ENCODE results near the gene RGP1.

The RGP1 gene

GRCh38 chr9:35743880-35744518 lies 5.1 kb upstream of the RGP1 start:
- DNase-seq (ENCODE audit: low spot score), result no peak

GRCh38 chr9:35745569-35745968 lies 3.5 kb upstream of the RGP1 start:
- no peak for DNase-seq (ENCODE audit: low spot score)

GRCh38 chr9:35746583-35746982 lies 2.5 kb upstream of the RGP1 start:
- no peak for DNase-seq (ENCODE audit: low spot score)

GRCh38 chr9:35748242-35748857 lies 737 bp upstream of the RGP1 start:
- no peak for DNase-seq (ENCODE audit: low spot score)

GRCh38 chr9:35749515-35750255 lies 598 bp downstream of the RGP1 start:
- DNase-seq (ENCODE audit: low spot score), result no peak

GRCh38 chr9:35750256-35750531 lies 1.1 kb downstream of the RGP1 start:
- no peak for DNase-seq (ENCODE audit: low spot score)

- no peak for DNase-seq (ENCODE audit: low spot score)
Measured at GRCh38 chr9:35753466-35753865, 4.4 kb downstream of the RGP1 start.

- no peak for DNase-seq (ENCODE audit: low spot score)
Measured at GRCh38 chr9:35754264-35754663, 5.2 kb downstream of the RGP1 start, which contains the start of gene MSMP. Gene MSMP (minus strand): TSS chr9:35754276. CDS start chr9:35754129, 147 bp downstream.

- DNase-seq (ENCODE audit: low spot score), result no peak
Measured at GRCh38 chr9:35755071-35755470, 6.0 kb downstream of the RGP1 start.

- peak; percentile 40 for DNase-seq (ENCODE audit: low spot score)
Measured at GRCh38 chr9:35756275-35757225, 7.5 kb downstream of the RGP1 start.

GRCh38 chr9:35757226-35757891 lies 8.3 kb downstream of the RGP1 start:
- DNase-seq (ENCODE audit: low spot score), result no peak

GRCh38 chr9:35757892-35758275 lies 8.8 kb downstream of the RGP1 start:
- DNase-seq (ENCODE audit: low spot score), result no peak

GRCh38 chr9:35758475-35759050 lies 9.5 kb downstream of the RGP1 start:
- no peak for DNase-seq (ENCODE audit: low spot score)

- DNase-seq (ENCODE audit: low spot score), result no peak
Measured at GRCh38 chr9:35759795-35760194, 10.7 kb downstream of the RGP1 start.

- no peak for DNase-seq (ENCODE audit: low spot score)
Measured at GRCh38 chr9:35760651-35761050, 11.6 kb downstream of the RGP1 start.

- no peak for DNase-seq (ENCODE audit: low spot score)
Measured at GRCh38 chr9:35763181-35763580, 14.1 kb downstream of the RGP1 start.

GRCh38 chr9:35763803-35764202 lies 14.7 kb downstream of the RGP1 start:
- DNase-seq (ENCODE audit: low spot score), result no peak

GRCh38 chr9:35766997-35767396 lies 17.9 kb downstream of the RGP1 start:
- no peak for DNase-seq (ENCODE audit: low spot score)

- DNase-seq (ENCODE audit: low spot score), result no peak
Measured at GRCh38 chr9:35767458-35767857, 18.4 kb downstream of the RGP1 start.

GRCh38 chr9:35769763-35770162 lies 20.7 kb downstream of the RGP1 start:
- DNase-seq (ENCODE audit: low spot score), result no peak

- no peak for DNase-seq (ENCODE audit: low spot score)
Measured at GRCh38 chr9:35771075-35771433, 22.0 kb downstream of the RGP1 start.

GRCh38 chr9:35771534-35771933 lies 22.4 kb downstream of the RGP1 start:
- DNase-seq (ENCODE audit: low spot score), result no peak
